HL-60 (cell line): ENCODE data around the gene PRKAR1B.

Source experiments
- DNase-seq, 2 experiments: peaks; one replicate each; pipeline ENCODE4 v3.0.0-alpha.2; 2010 to 2020; ENCODE audit warnings: low read depth in 1 of 2, low spot score in 1 of 2
- H3K27ac ChIP-seq: fragments of 250-450 bp; sonication (Bioruptor Pico); replicated peaks from 2 replicates; pipeline ENCODE4 v1.5.1; 2020; ENCODE audit warnings: mild to moderate bottlenecking, moderate library complexity
- H3K27me3 ChIP-seq: fragments of 250-450 bp; sonication (Bioruptor Pico); 2 replicates; pipeline ENCODE4 v1.5.1; 2021; ENCODE audit warnings: mild to moderate bottlenecking, moderate library complexity; ENCODE audit not compliant: insufficient read depth, poor library complexity, severe bottlenecking
- H3K4me3 ChIP-seq: replicated peaks from 2 replicates; pipeline ENCODE4 v1.5.1; 2011; ENCODE audit warnings: mild to moderate bottlenecking, control low read depth, low read length; ENCODE audit not compliant: insufficient read depth
- CTCF ChIP-seq: IDR thresholded peaks from one replicate; pipeline ENCODE4 v1.5.1; 2011; ENCODE audit warnings: low read length, control low read depth, inconsistent platforms; ENCODE audit not compliant: insufficient read depth
- GABPA ChIP-seq: IDR thresholded peaks from 2 replicates; pipeline ENCODE4 v1.6.1; 2012; ENCODE audit warnings: low read depth
- POLR2AphosphoS5 ChIP-seq: IDR thresholded peaks from 2 replicates; pipeline ENCODE4 v1.6.1; 2012; ENCODE audit warnings: low read depth
- REST ChIP-seq: IDR thresholded peaks from 2 replicates; pipeline ENCODE4 v1.6.1; 2012; ENCODE audit warnings: low read depth; ENCODE audit not compliant: insufficient replicate concordance
- SPI1 ChIP-seq: IDR thresholded peaks from 2 replicates; pipeline ENCODE4 v1.6.1; 2012; ENCODE audit warnings: low read depth, mild to moderate bottlenecking, borderline replicate concordance

PRKAR1B gene

GRCh38 chr7:630111-630511, 97.0 kb downstream of the PRKAR1B start:
- no peak for DNase-seq
- H3K4me3 ChIP-seq, result no peak overlapping the region
- no peaks in the 10 kb centered on the region for H3K27me3 ChIP-seq
- no peak overlapping the region for H3K27ac ChIP-seq
- no peak for TF ChIP-seq SPI1
- TF ChIP-seq GABPA, result no peak
- TF ChIP-seq CTCF, result no peak
- no peak for TF ChIP-seq REST
- no peak for TF ChIP-seq POLR2AphosphoS5

- no peak for TF ChIP-seq POLR2AphosphoS5
- TF ChIP-seq SPI1, result no peak
- H3K4me3 ChIP-seq, result no peak overlapping the region
- no peak overlapping the region for H3K27ac ChIP-seq
- H3K27me3 ChIP-seq, result no peaks in the 10 kb centered on the region
- DNase-seq, result no peak
These were observed 98.3 kb downstream of the PRKAR1B start for GRCh38 chr7:628826-629225.

- H3K27ac ChIP-seq, result no peak overlapping the region
- H3K4me3 ChIP-seq, result no peak overlapping the region
- DNase-seq, result no peak
- no peaks in the 10 kb centered on the region for H3K27me3 ChIP-seq
- TF ChIP-seq GABPA (no peak), CTCF (no peak), REST (no peak), SPI1 (no peak), POLR2AphosphoS5 (no peak)
These were observed 98.7 kb downstream of the PRKAR1B start for GRCh38 chr7:628402-628763.

- no peak overlapping the region for H3K27ac ChIP-seq
- TF ChIP-seq SPI1 (no peak), CTCF (no peak)
- H3K4me3 ChIP-seq, result no peak overlapping the region
- DNase-seq, result no peak
- no peaks in the 10 kb centered on the region for H3K27me3 ChIP-seq
These were observed 99.2 kb downstream of the PRKAR1B start for GRCh38 chr7:627661-628401.
